HepG2 (cell line): Measurements from ENCODE around the gene RER1. TPM values are rescaled to one million over a fixed set of nuclear protein-coding genes. Genes with fewer than 3 reads are reported as not detected.
A peak's percentile ranks its signal among the peaks of the same experiment; 100 is the strongest.

Source experiments
- ATAC-seq: fragments of 200-7000 bp; cut with Tn5 transposase; 3 replicates; pipeline ENCODE4 v1.9.1; 2020; ENCODE audit warnings: mild to moderate bottlenecking, moderate library complexity
- BruUV-seq: library from RNA; stranded (reverse); fragments of 400-500 nt; replicated peaks from 2 replicates; lab custom pipeline; 2021; lab: Mats Ljungman, UMichigan
- CTCF ChIA-PET: fragments of 300-600 bp; formaldehyde crosslinking; extraction: SDS; loops from one replicate; lab custom pipeline; 2021; ENCODE audit warnings: low total read pairs, inconsistent platforms, low intra/inter-chr PET ratio; lab: Yijun Ruan, JAX
- POLR2A ChIA-PET: fragments of 350-600 bp; sonication (Branson Sonifier 250); formaldehyde crosslinking; loops from one replicate; lab custom pipeline; 2020; ENCODE audit warnings: antibody characterized with exemption, inconsistent platforms; lab: Yijun Ruan, JAX
- DNase-seq: peaks from one replicate; pipeline ENCODE4 v3.0.0-alpha.2; 2015; ENCODE audit warnings: low spot score
- FAIRE-seq: peaks from 3 replicates; lab custom pipeline; 2011; peaks lifted over from hg19 to GRCh38; lab: Jason Lieb, UNC
- H2AFZ ChIP-seq: one replicate; pipeline ENCODE4 v1.6.1; 2011; ENCODE audit warnings: low read length, inconsistent platforms
- H3K27ac ChIP-seq: fragments of 300-600 bp; 3 replicates; pipeline ENCODE4 v1.8.0; 2011; ENCODE audit warnings: mixed run types, mild to moderate bottlenecking, mixed read lengths, low read length, inconsistent platforms; ENCODE audit not compliant: insufficient read depth; ENCODE audit errors: extremely low read length
- H3K27me3 ChIP-seq, 2 experiments: fragments of 200-600 bp in 1 of 2; 2 replicates in 1 of 2; 3 replicates in 1 of 2; pipeline versions ENCODE4 v1.6.0 to v1.8.0; 2011; ENCODE audit warnings: low read length in 2 of 2, mild to moderate bottlenecking in 2 of 2, moderate library complexity in 2 of 2, inconsistent platforms in 1 of 2; ENCODE audit not compliant: insufficient read depth in 2 of 2, control insufficient read depth in 1 of 2
- H3K36me3 ChIP-seq, 2 experiments: fragments of 200-600 bp in 1 of 2; replicated peaks in 1 of 2; 2 replicates in 1 of 2; 3 replicates in 1 of 2; pipeline versions ENCODE4 v1.5.1 to v1.8.0; 2011; ENCODE audit warnings: low read length in 2 of 2, inconsistent platforms in 1 of 2; ENCODE audit not compliant: insufficient read depth in 2 of 2, control insufficient read depth in 1 of 2
- H3K4me1 ChIP-seq: 2 replicates; pipeline ENCODE4 v1.5.1; 2012; ENCODE audit warnings: low read length, inconsistent platforms; ENCODE audit not compliant: insufficient read depth
- H3K4me2 ChIP-seq: 2 replicates; pipeline ENCODE4 v1.6.0; 2011; ENCODE audit warnings: low read depth, low read length, inconsistent platforms
- H3K4me3 ChIP-seq, 3 experiments: fragments of 200-600 bp in 1 of 3; sonication (generic), shearing (Covaris generic) in 1 of 3; replicated peaks in 1 of 3; 2 replicates each; pipeline ENCODE4 v1.5.1; 2011 to 2016; ENCODE audit warnings: low read length in 3 of 3, inconsistent platforms in 2 of 3, low read depth in 2 of 3, mild to moderate bottlenecking in 2 of 3, control low read depth in 1 of 3, mixed read lengths in 1 of 3; ENCODE audit not compliant: insufficient read depth in 1 of 3
- H3K79me2 ChIP-seq: one replicate; pipeline ENCODE4 v1.6.1; 2011; ENCODE audit warnings: low read length, inconsistent platforms; ENCODE audit not compliant: insufficient read depth
- H3K9ac ChIP-seq: 2 replicates; pipeline ENCODE4 v1.6.0; 2011; ENCODE audit warnings: mild to moderate bottlenecking, low read depth, low read length, inconsistent platforms; ENCODE audit not compliant: insufficient read depth
- H3K9me3 ChIP-seq: 2 replicates; pipeline ENCODE4 v1.5.1; 2012; ENCODE audit warnings: mild to moderate bottlenecking, low read length
- H4K20me1 ChIP-seq: 2 replicates; pipeline ENCODE4 v1.6.0; 2011; ENCODE audit warnings: inconsistent platforms, mild to moderate bottlenecking, low read length, moderate library complexity; ENCODE audit not compliant: insufficient read depth
- HNRNPK ChIP-seq: fragments of 200-400 bp; formaldehyde crosslinking; IDR thresholded peaks from 2 replicates; pipeline ENCODE4 v1.6.1; 2018; ENCODE audit warnings: low read length, low read depth, moderate library complexity, mild to moderate bottlenecking; ENCODE audit not compliant: poor library complexity, severe bottlenecking
- PCBP1 ChIP-seq: fragments of 200-400 bp; formaldehyde crosslinking; IDR thresholded peaks from 2 replicates; pipeline ENCODE4 v1.6.1; 2017; ENCODE audit warnings: mild to moderate bottlenecking, low read depth, low read length, borderline replicate concordance
- PCBP2 ChIP-seq: fragments of 200-400 bp; formaldehyde crosslinking; optimal IDR thresholded peaks from 2 replicates; pipeline ENCODE3; 2018; ENCODE audit warnings: low read length, low read depth; ENCODE audit not compliant: poor library complexity, severe bottlenecking
- PLRG1 ChIP-seq: fragments of 450-650 bp; conservative IDR thresholded peaks from 2 replicates; pipeline ENCODE4 v1.6.1; 2016
- ZKSCAN8 ChIP-seq: IDR thresholded peaks from 2 replicates; pipeline ENCODE4 v1.6.1; 2016; ENCODE audit warnings: borderline replicate concordance, missing genetic modification reagents, missing compliant biosample characterization
- ZNF263 ChIP-seq: sonication (generic); formaldehyde crosslinking; IDR thresholded peaks from 2 replicates; pipeline ENCODE4 v1.4.0; 2020; ENCODE audit warnings: missing genetic modification reagents
- ZNF451 ChIP-seq: sonication (generic); formaldehyde crosslinking; IDR thresholded peaks from 2 replicates; pipeline ENCODE4 v1.5.0; 2020; ENCODE audit warnings: mild to moderate bottlenecking, missing genetic modification reagents
- ZNF564 ChIP-seq: sonication (generic); formaldehyde crosslinking; IDR thresholded peaks from 2 replicates; pipeline ENCODE4 v1.8.1; 2023; ENCODE audit warnings: mild to moderate bottlenecking, missing genetic modification reagents
- ZNF619 ChIP-seq: sonication (generic); formaldehyde crosslinking; IDR thresholded peaks from 2 replicates; pipeline ENCODE4 v1.4.0; 2020; ENCODE audit warnings: mild to moderate bottlenecking, missing genetic modification reagents
- ZNF652 ChIP-seq: IDR thresholded peaks from 2 replicates; pipeline ENCODE4 v1.6.1; 2016; ENCODE audit warnings: low read depth, borderline replicate concordance
- WGBS: methylation state at CpG from one replicate; pipeline ENCODE4 v1.1.6; 2017; ENCODE audit warnings: low lambda C conversion rate; 5-methylcytosine and 5-hydroxymethylcytosine counted together
- in situ Hi-C: cut with HindIII; loops from 2 replicates; pipeline ENCODE4 v1.10.0; 2017; ENCODE audit warnings: low pct_unique_long_range_greater_than_20kb; ENCODE audit not compliant: extremely low pct_ligation_motif_present
- intact Hi-C: fragments of 100-400 bp; cut with micrococcal nuclease; formaldehyde crosslinking; loops from one replicate; pipeline ENCODE4 v1.10.0; 2022; ENCODE audit not compliant: unreplicated experiment
- polyA plus RNA-seq, 8 experiments: library from polyadenylated mRNA; depleted of rRNA in 3 of 8; stranded (reverse) in 7 of 8; unstranded in 1 of 8; fragments of >200 nt; fragmentation: Illumina TruSeq in 4 of 8; extraction: Trizol in 4 of 8; gene quantifications; 2 replicates each; pipeline versions ENCODE4 v1.2.1 to v1.2.3, GENCODE V29; 2011 to 2016; ENCODE audit warnings: low read depth in 4 of 8, missing spikeins in 1 of 8, mixed read lengths in 1 of 8; ENCODE audit not compliant: insufficient read depth in 1 of 8
- total RNA-seq, 5 experiments: library from RNA; depleted of rRNA; stranded (reverse); fragments of >200 nt; fragmentation: Illumina TruSeq; extraction: Trizol; gene quantifications; 2 replicates each; pipeline ENCODE4 v1.2.3, GENCODE V29; 2016; ENCODE audit warnings: low read depth in 1 of 5
- TF ChIP-seq, protein P1 (sequence below): IDR thresholded peaks from 2 replicates; pipeline ENCODE4 v1.6.1; 2016; ENCODE audit warnings: mild to moderate bottlenecking, missing biosample characterization, missing genetic modification reagents
- TF ChIP-seq, protein P2 (sequence below): sonication (generic); formaldehyde crosslinking; IDR thresholded peaks from 2 replicates; pipeline ENCODE4 v1.4.0; 2020; ENCODE audit warnings: missing genetic modification reagents

The RER1 gene
- total and polyA plus RNA-seq, 2 of the 13 experiments (the other 11 are each of a cell fraction or from before 2014, with no cell fraction given) = 128 to 164 TPM

DNA sequence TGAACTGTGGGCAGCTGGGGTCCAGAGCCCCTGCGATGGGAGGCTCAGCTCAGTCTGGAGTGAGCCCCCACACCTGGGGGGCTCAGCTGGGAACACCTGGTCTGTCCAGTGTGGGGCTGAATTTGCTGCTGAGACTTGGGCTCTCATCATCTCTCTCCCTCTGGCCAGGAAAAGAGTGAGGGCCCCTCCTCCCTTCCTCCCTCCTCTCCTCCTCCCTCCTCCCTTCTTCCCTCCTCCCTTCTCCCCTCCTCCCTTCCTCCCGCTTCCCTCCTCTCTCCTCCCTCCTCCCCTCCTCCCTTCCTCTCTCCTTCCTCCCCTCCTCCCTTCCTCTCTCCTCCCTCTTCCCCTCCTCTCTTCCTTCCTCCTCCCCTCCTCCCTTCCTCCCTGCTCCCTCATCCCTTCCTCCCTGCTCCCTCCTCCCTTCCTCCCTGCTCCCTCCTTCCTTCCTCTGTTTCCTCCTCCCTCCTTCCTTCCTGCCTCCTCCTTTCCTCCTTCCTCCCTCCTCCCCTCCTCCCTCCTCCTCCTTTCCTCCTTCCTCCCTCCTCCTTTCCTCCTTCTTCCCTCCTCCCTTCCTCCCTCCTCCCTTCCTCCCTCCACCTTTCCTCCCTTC, 44.2 kb downstream of the RER1 start:
- POLR2A ChIA-PET = no interaction called here
- no TSS peak for BruUV-seq
- Histone ChIP-seq H4K20me1 (peaks cover 3% of the 10 kb centered on the region; the same call in 1 of the 2 replicates), H3K9me3 (no peaks in the 10 kb centered on the region), H3K4me3 (no peak overlapping the region), H3K27me3 (peaks cover 23 to 78% of the 10 kb centered on the region in 2 experiments), H3K9ac (no peak overlapping the region), H3K36me3 (no peaks in the 10 kb centered on the region), H3K4me1 (no peaks in the 10 kb centered on the region), H3K27ac (no peak overlapping the region), H3K79me2 (no peaks in the 10 kb centered on the region), H3K4me2 (no peak overlapping the region), H2AFZ (no peak overlapping the region)
- FAIRE-seq = no peak
- intact Hi-C loops = no loop called here
- no peak for ATAC-seq
- CTCF ChIA-PET = no interaction called here
- TF ChIP-seq, protein P1, sequence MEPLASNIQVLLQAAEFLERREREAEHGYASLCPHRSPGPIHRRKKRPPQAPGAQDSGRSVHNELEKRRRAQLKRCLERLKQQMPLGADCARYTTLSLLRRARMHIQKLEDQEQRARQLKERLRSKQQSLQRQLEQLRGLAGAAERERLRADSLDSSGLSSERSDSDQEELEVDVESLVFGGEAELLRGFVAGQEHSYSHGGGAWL (CRISPR knock-in tag) = no peak
- TF ChIP-seq PLRG1 (no peak), ZNF619 (CRISPR knock-in tag) (no peak), ZNF564 (CRISPR knock-in tag) (no peak), PCBP1 (0 out of 2 replicates have a peak, but pooled peaks have one; percentile 15), PCBP2 (peak; percentile 10), ZNF652 (no peak), ZNF263 (CRISPR knock-in tag) (peak; percentile 41; the same call in 1 of the 2 replicates), ZNF451 (CRISPR knock-in tag) (no peak), ZKSCAN8 (CRISPR knock-in tag) (no peak), HNRNPK (peak; percentile 64)
- TF ChIP-seq, protein P2, sequence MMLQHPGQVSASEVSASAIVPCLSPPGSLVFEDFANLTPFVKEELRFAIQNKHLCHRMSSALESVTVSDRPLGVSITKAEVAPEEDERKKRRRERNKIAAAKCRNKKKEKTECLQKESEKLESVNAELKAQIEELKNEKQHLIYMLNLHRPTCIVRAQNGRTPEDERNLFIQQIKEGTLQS (CRISPR knock-in tag) = no peak
- DNase-seq = no peak
- WGBS = 3% methylated on average over 2 of the region's 2 CpGs
- in situ Hi-C loops = no loop called here
